Lower leg skin (tissue), 4 donors: ENCODE measurements around the gene EZR. TPM values are rescaled to one million over a fixed set of nuclear protein-coding genes. Genes with fewer than 3 reads are reported as not detected.
"Not testable (repeated sequence)": the region's sequence is repeated elsewhere in the genome, so short reads cannot be mapped to it uniquely, and the experiment has no call there.

Experiments
- DNase-seq, 2 donors: peaks; one replicate each; pipeline ENCODE4 v3.0.0-alpha.2; 2019; ENCODE audit warnings: low spot score in 2 of 2
- H3K4me3 ChIP-seq: fragments of 200-600 bp; sonication (generic); 2 replicates; pipeline ENCODE4 v1.5.1; 2017; ENCODE audit warnings: mild to moderate bottlenecking, low read depth; ENCODE audit not compliant: poor library complexity, severe bottlenecking
- CTCF ChIP-seq, 3 donors: fragments of 450-650 bp; IDR thresholded peaks; one replicate each; pipeline ENCODE4 v1.5.1; 2016; ENCODE audit warnings: antibody characterized with exemption in 3 of 3, mild to moderate bottlenecking in 3 of 3, moderate library complexity in 2 of 3
- POLR2A ChIP-seq, 2 donors: fragments of 450-650 bp; IDR thresholded peaks; one replicate each; pipeline ENCODE4 v1.6.1; 2016 to 2017; ENCODE audit warnings: antibody characterized with exemption in 2 of 2, mild to moderate bottlenecking in 1 of 2, moderate library complexity in 1 of 2
- WGBS, 2 donors: methylation state at CpG; one replicate each; pipeline ENCODE4 v1.1.5; 2018; 5-methylcytosine and 5-hydroxymethylcytosine counted together
- intact Hi-C: fragments of 100-400 bp; cut with DNase I; formaldehyde crosslinking; loops from one replicate; pipeline ENCODE4 v1.15.0; 2023; ENCODE audit warnings: low total_unique reads
- total RNA-seq, 4 donors: library from RNA; depleted of rRNA; stranded (reverse); fragments of >200 nt; gene quantifications; one replicate each; pipeline ENCODE4 v1.1.0, GENCODE V29; 2016

The EZR gene
- total RNA-seq, 4 donors from 2014 or later = 200 to 235 (median 212) TPM

- DNase-seq = no peak
- no peak overlapping the region for H3K4me3 ChIP-seq
- no peak for TF ChIP-seq POLR2A (IDR thresholded peaks at IDR 0.05)
- no peak for TF ChIP-seq CTCF (IDR thresholded peaks at IDR 0.05)
- intact Hi-C loops = no loop called here
- WGBS, 2 donors = 92 to 96% methylated on average over 5 of the region's 5 CpGs
These were observed 20.6 kb upstream of the EZR start for GRCh38 chr6:158839796-158840195.

- 88 to 89% methylated on average over 3 of the region's 3 CpGs for WGBS, 2 donors
- H3K4me3 ChIP-seq, DNase-seq, intact Hi-C loops: not testable (repeated sequence)
These were observed 19.6 kb upstream of the EZR start for GRCh38 chr6:158838790-158839189.

GRCh38 chr6:158837684-158838625 is 18.8 kb upstream of the EZR start:
- intact Hi-C loops = no loop called here
- H3K4me3 ChIP-seq = no peak overlapping the region
- TF ChIP-seq POLR2A (IDR thresholded peaks at IDR 0.05) (no peak), CTCF (IDR thresholded peaks at IDR 0.05) (no peak)
- DNase-seq = no peak
- WGBS, 2 donors = 41 to 43% methylated on average over 14 of the region's 14 CpGs

- intact Hi-C loops = no loop called here
- H3K4me3 ChIP-seq = no peak overlapping the region
- TF ChIP-seq POLR2A (IDR thresholded peaks at IDR 0.05) (no peak), CTCF (IDR thresholded peaks at IDR 0.05) (no peak)
- no peak for DNase-seq
- 94 to 98% methylated on average over 11 of the region's 11 CpGs for WGBS, 2 donors
These were observed 17.6 kb upstream of the EZR start for GRCh38 chr6:158836625-158837311.

GRCh38 chr6:158835616-158836221 is 16.6 kb upstream of the EZR start:
- 73% methylated on average over 19 of the region's 19 CpGs for WGBS, 2 donors
- no peak overlapping the region for H3K4me3 ChIP-seq
- intact Hi-C loops = no loop called here
- TF ChIP-seq POLR2A (IDR thresholded peaks at IDR 0.05) (no peak), CTCF (IDR thresholded peaks at IDR 0.05) (no peak)
- no peak for DNase-seq
